Neural cell (in vitro differentiated cells): ENCODE measurements around the gene ADAMTS17. TPM values are rescaled to one million over a fixed set of nuclear protein-coding genes. Genes with fewer than 3 reads are reported as not detected.

ENCODE experiments used
- H2AFZ ChIP-seq: fragments of 200-600, 300-800 bp; sonication (generic), shearing (Covaris generic); 2 replicates; pipeline ENCODE4 v1.6.0; 2014; ENCODE audit warnings: low read depth, mild to moderate bottlenecking, antibody characterized with exemption, low read length, moderate library complexity
- H3F3A ChIP-seq: fragments of 200-600 bp; shearing (Covaris generic); 2 replicates; pipeline ENCODE4 v1.6.1; 2016; ENCODE audit warnings: mild to moderate bottlenecking, moderate library complexity, mixed read lengths, antibody characterized with exemption, low read length; ENCODE audit not compliant: insufficient read depth, poor library complexity, severe bottlenecking
- H3K27ac ChIP-seq: fragments of 200-600, 300-800 bp; sonication (generic), shearing (Covaris generic); 2 replicates; pipeline ENCODE4 v1.5.1; 2014; ENCODE audit warnings: mild to moderate bottlenecking, low read length, moderate library complexity
- H3K27me3 ChIP-seq: fragments of 300-800, 200-600 bp; sonication (generic), shearing (Covaris generic); 2 replicates; pipeline ENCODE4 v1.6.0; 2014; ENCODE audit warnings: mild to moderate bottlenecking, low read depth, low read length, moderate library complexity; ENCODE audit not compliant: insufficient read depth
- H3K36me3 ChIP-seq: fragments of 300-800, 200-600 bp; sonication (generic), shearing (Covaris generic); 2 replicates; pipeline ENCODE4 v1.5.1; 2014; ENCODE audit warnings: mild to moderate bottlenecking, antibody characterized with exemption, low read length, moderate library complexity; ENCODE audit not compliant: insufficient read depth
- H3K4me2 ChIP-seq: fragments of 300-800, 200-600 bp; sonication (generic), shearing (Covaris generic); 2 replicates; pipeline ENCODE4 v1.6.0; 2014; ENCODE audit warnings: mild to moderate bottlenecking, low read length
- H3K4me3 ChIP-seq: fragments of 300-800, 200-600 bp; sonication (generic), shearing (Covaris generic); 2 replicates; pipeline ENCODE4 v1.5.1; 2014; ENCODE audit warnings: mild to moderate bottlenecking, low read length, moderate library complexity
- H3K79me2 ChIP-seq: fragments of 200-600 bp; shearing (Covaris generic); replicated peaks from 2 replicates; pipeline ENCODE4 v1.6.0; 2014; ENCODE audit warnings: mild to moderate bottlenecking, low read length, moderate library complexity; ENCODE audit not compliant: insufficient read depth
- H3K9ac ChIP-seq: fragments of 300-800, 200-600 bp; sonication (generic), shearing (Covaris generic); 2 replicates; pipeline ENCODE4 v1.6.1; 2016; ENCODE audit warnings: mild to moderate bottlenecking, low read length, mixed read lengths
- H3K9me2 ChIP-seq: fragments of 200-600 bp; shearing (Covaris generic); 2 replicates; pipeline ENCODE4 v1.6.1; 2016; ENCODE audit warnings: mild to moderate bottlenecking, low read length, mixed read lengths; ENCODE audit not compliant: insufficient read depth
- H3K9me3 ChIP-seq: fragments of 200-600, 300-800 bp; sonication (generic), shearing (Covaris generic); 2 replicates; pipeline ENCODE4 v1.6.1; 2016; ENCODE audit warnings: mild to moderate bottlenecking, mixed run types, low read length, moderate library complexity, mixed read lengths
- H4K20me1 ChIP-seq: fragments of 200-600 bp; shearing (Covaris generic); 2 replicates; pipeline ENCODE4 v1.6.1; 2016; ENCODE audit warnings: mild to moderate bottlenecking, mixed run types; ENCODE audit not compliant: insufficient read depth
- EP300 ChIP-seq: fragments of 450-650 bp; conservative IDR thresholded peaks from 2 replicates; pipeline ENCODE4 v1.6.1; 2014; ENCODE audit warnings: antibody characterized with exemption, mild to moderate bottlenecking, moderate library complexity; ENCODE audit not compliant: poor library complexity, severe bottlenecking
- EZH2 ChIP-seq: fragments of 200-600, 300-800 bp; shearing (Covaris generic), sonication (generic); IDR thresholded peaks from 2 replicates; pipeline ENCODE4 v1.6.1; 2014; ENCODE audit warnings: antibody characterized with exemption, low read length, borderline replicate concordance, mild to moderate bottlenecking; ENCODE audit not compliant: insufficient read depth, poor library complexity, severe bottlenecking
- MXI1 ChIP-seq: fragments of 450-650 bp; conservative IDR thresholded peaks from 2 replicates; pipeline ENCODE4 v1.6.1; 2014; ENCODE audit warnings: antibody characterized with exemption, mild to moderate bottlenecking; ENCODE audit not compliant: poor library complexity, severe bottlenecking
- POLR2AphosphoS5 ChIP-seq: IDR thresholded peaks from 2 replicates; pipeline ENCODE4 v1.6.1; 2012
- RAD21 ChIP-seq: fragments of 450-650 bp; conservative IDR thresholded peaks from 2 replicates; pipeline ENCODE4 v1.6.1; 2014; ENCODE audit warnings: antibody characterized with exemption, mild to moderate bottlenecking, moderate library complexity
- SMC3 ChIP-seq: fragments of 450-650 bp; conservative IDR thresholded peaks from 2 replicates; pipeline ENCODE4 v1.6.1; 2014; ENCODE audit warnings: antibody characterized with exemption, mild to moderate bottlenecking, moderate library complexity; ENCODE audit not compliant: poor library complexity
- TAF1 ChIP-seq: IDR thresholded peaks from 2 replicates; pipeline ENCODE4 v1.6.1; 2012; ENCODE audit warnings: low read depth
- polyA plus RNA-seq: library from polyadenylated mRNA; depleted of rRNA; stranded (reverse); fragments of >200 nt; gene quantifications from 2 replicates; pipeline ENCODE4 v1.2.3, GENCODE V29; 2014
- TF ChIP-seq, protein P1 (sequence below): fragments of 450-650 bp; IDR thresholded peaks from 2 replicates; pipeline ENCODE4 v1.5.1; 2014; ENCODE audit warnings: antibody characterized with exemption, mild to moderate bottlenecking, moderate library complexity; ENCODE audit not compliant: poor library complexity, severe bottlenecking
- TF ChIP-seq, protein P2 (sequence below): IDR thresholded peaks from 2 replicates; pipeline ENCODE4 v1.6.1; 2012; ENCODE audit warnings: borderline replicate concordance

ADAMTS17 gene
- polyA plus RNA-seq, 1 donor from 2014 or later = 0.04 TPM

DNA sequence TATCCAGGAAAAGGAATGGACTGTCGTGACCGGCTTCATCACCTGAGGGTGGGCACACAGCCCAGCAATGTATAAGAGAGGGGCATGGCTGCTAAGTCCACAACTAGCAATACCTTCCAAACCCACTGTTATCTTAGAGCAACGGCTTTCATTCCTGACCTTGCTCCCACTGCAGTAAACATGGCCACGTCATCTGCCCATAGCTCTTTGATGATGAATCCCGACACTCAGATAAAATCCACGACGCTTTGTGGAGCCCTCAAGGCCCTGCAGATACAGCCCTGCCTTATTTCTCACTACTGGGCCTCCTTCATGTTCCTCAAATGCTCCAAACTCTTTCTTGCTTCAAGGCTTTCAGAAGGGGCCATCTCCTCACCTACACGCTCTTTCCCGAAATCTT, 114.0 kb downstream of the ADAMTS17 start:
- Histone ChIP-seq H4K20me1 (no peaks in the 10 kb centered on the region), H3F3A (no peaks in the 10 kb centered on the region), H3K9me3 (no peaks in the 10 kb centered on the region), H3K27me3 (no peaks in the 10 kb centered on the region), H2AFZ (no peak overlapping the region), H3K27ac (no peak overlapping the region), H3K36me3 (no peaks in the 10 kb centered on the region), H3K9ac (no peak overlapping the region), H3K79me2 (no peaks in the 10 kb centered on the region), H3K4me3 (no peak overlapping the region), H3K9me2 (no peaks in the 10 kb centered on the region), H3K4me2 (no peak overlapping the region)
- TF ChIP-seq TAF1 = no peak
- no peak for TF ChIP-seq POLR2AphosphoS5
- no peak for TF ChIP-seq MXI1
- no peak for TF ChIP-seq SMC3
- TF ChIP-seq, protein P1, sequence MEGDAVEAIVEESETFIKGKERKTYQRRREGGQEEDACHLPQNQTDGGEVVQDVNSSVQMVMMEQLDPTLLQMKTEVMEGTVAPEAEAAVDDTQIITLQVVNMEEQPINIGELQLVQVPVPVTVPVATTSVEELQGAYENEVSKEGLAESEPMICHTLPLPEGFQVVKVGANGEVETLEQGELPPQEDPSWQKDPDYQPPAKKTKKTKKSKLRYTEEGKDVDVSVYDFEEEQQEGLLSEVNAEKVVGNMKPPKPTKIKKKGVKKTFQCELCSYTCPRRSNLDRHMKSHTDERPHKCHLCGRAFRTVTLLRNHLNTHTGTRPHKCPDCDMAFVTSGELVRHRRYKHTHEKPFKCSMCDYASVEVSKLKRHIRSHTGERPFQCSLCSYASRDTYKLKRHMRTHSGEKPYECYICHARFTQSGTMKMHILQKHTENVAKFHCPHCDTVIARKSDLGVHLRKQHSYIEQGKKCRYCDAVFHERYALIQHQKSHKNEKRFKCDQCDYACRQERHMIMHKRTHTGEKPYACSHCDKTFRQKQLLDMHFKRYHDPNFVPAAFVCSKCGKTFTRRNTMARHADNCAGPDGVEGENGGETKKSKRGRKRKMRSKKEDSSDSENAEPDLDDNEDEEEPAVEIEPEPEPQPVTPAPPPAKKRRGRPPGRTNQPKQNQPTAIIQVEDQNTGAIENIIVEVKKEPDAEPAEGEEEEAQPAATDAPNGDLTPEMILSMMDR = no peak
- no peak for TF ChIP-seq EP300
- TF ChIP-seq, protein P2, sequence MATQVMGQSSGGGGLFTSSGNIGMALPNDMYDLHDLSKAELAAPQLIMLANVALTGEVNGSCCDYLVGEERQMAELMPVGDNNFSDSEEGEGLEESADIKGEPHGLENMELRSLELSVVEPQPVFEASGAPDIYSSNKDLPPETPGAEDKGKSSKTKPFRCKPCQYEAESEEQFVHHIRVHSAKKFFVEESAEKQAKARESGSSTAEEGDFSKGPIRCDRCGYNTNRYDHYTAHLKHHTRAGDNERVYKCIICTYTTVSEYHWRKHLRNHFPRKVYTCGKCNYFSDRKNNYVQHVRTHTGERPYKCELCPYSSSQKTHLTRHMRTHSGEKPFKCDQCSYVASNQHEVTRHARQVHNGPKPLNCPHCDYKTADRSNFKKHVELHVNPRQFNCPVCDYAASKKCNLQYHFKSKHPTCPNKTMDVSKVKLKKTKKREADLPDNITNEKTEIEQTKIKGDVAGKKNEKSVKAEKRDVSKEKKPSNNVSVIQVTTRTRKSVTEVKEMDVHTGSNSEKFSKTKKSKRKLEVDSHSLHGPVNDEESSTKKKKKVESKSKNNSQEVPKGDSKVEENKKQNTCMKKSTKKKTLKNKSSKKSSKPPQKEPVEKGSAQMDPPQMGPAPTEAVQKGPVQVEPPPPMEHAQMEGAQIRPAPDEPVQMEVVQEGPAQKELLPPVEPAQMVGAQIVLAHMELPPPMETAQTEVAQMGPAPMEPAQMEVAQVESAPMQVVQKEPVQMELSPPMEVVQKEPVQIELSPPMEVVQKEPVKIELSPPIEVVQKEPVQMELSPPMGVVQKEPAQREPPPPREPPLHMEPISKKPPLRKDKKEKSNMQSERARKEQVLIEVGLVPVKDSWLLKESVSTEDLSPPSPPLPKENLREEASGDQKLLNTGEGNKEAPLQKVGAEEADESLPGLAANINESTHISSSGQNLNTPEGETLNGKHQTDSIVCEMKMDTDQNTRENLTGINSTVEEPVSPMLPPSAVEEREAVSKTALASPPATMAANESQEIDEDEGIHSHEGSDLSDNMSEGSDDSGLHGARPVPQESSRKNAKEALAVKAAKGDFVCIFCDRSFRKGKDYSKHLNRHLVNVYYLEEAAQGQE = no peak
- no peak for TF ChIP-seq EZH2
- TF ChIP-seq RAD21 = no peak

DNA sequence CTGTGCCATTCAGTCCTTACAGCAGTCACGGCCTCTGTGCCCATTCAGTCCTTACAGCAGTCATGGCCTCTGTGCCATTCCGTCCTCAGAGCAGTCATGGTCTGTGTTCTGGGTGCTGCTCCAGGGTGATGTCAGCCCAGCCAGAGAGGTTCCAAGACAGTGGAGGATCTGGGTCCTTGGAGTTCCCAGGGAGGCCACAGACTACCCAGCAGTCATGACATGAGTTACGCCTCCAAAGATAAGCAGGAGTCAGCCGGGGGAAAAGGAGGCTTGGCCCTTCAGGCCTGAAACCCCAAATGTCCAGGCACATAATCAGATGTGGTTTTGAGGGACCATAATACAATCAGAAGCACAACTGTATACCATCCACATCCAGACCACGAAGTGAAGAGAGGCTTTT, 115.7 kb downstream of the ADAMTS17 start:
- H3K9ac ChIP-seq = no peak overlapping the region
- H3F3A ChIP-seq = no peaks in the 10 kb centered on the region
- no peaks in the 10 kb centered on the region for H3K27me3 ChIP-seq
- TF ChIP-seq EP300 = no peak
- TF ChIP-seq, protein P1 = no peak
- TF ChIP-seq EZH2 = no peak
- TF ChIP-seq SMC3 = no peak
- no peak for TF ChIP-seq POLR2AphosphoS5
- no peak for TF ChIP-seq MXI1
- TF ChIP-seq RAD21 = no peak
- TF ChIP-seq, protein P2 = no peak
- no peak for TF ChIP-seq TAF1
- no peaks in the 10 kb centered on the region for H3K79me2 ChIP-seq
- no peak overlapping the region for H3K4me2 ChIP-seq
- H2AFZ ChIP-seq = no peak overlapping the region
- H3K36me3 ChIP-seq = no peaks in the 10 kb centered on the region
- H3K9me2 ChIP-seq = no peaks in the 10 kb centered on the region
- H3K9me3 ChIP-seq = no peaks in the 10 kb centered on the region
- no peak overlapping the region for H3K4me3 ChIP-seq
- no peaks in the 10 kb centered on the region for H4K20me1 ChIP-seq
- H3K27ac ChIP-seq = no peak overlapping the region
